ENCODE data around the gene NGLY1. TPM values are rescaled to one million over a fixed set of nuclear protein-coding genes. Genes with fewer than 3 reads are reported as not detected.

The NGLY1 gene, protein sequence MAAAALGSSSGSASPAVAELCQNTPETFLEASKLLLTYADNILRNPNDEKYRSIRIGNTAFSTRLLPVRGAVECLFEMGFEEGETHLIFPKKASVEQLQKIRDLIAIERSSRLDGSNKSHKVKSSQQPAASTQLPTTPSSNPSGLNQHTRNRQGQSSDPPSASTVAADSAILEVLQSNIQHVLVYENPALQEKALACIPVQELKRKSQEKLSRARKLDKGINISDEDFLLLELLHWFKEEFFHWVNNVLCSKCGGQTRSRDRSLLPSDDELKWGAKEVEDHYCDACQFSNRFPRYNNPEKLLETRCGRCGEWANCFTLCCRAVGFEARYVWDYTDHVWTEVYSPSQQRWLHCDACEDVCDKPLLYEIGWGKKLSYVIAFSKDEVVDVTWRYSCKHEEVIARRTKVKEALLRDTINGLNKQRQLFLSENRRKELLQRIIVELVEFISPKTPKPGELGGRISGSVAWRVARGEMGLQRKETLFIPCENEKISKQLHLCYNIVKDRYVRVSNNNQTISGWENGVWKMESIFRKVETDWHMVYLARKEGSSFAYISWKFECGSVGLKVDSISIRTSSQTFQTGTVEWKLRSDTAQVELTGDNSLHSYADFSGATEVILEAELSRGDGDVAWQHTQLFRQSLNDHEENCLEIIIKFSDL
- polyA plus RNA-seq (ENCODE audit: insufficient read length): 36.4 TPM

DNA sequence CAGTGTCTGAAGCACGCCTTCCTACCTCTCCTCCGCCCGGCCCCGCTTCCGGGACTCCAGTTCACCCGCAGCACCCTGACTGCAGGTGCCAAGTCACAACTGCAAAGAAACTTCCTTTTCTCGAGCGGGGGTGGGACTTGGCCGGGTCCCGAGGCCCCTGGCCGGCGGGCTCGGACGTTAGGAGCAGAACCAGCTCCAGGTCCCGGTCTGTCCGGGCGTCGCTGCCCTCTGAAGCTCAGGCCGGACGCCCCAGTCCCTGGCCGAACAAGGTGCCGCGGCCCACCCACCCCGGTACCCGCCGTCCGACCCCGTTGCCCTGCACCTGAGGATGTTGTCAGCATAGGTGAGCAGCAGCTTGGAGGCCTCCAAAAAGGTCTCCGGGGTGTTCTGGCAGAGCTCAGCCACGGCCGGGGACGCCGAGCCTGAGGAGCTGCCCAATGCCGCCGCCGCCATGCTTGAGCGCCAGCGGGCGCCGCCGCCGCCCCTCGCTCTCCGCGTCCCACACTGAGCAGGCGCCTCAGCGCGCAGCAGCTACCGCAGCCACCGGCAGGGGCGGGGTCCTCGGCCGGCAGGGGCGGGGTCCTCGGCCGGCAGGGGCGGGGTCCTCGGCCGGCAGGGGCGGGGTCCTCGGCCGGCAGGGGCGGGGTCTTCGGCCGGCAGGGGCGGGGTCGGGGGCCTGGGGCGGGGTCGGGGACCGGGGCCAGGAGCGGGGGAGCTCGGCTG is at the start of gene NGLY1:
NGLY1 (minus strand) TSS at position 506 of the 723 bp plus-strand sequence; CDS start at position 453, 53 bp downstream.
- peak; percentile 84 for DNase-seq

DNA sequence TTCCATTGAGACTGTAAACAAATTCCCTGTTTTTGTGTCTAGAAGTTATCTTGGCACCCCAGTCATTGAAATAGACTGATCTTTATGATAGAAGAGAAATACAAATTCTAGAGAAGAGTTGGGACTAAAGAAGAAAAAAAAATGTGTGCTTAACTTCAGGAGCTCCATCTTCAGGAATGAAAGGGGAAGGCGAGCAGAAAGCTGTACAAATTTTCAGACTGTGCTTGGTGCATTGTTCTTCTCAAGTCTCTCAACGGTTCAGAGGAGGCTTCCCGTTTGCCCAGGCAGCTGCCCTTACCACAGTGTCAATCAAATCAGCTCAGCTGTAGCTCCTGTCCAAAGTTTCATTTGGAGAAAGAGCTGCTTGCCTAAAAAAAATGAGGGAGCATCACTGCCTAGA is 48.3 kb upstream of the NGLY1 start:
- no peak for DNase-seq

DNA sequence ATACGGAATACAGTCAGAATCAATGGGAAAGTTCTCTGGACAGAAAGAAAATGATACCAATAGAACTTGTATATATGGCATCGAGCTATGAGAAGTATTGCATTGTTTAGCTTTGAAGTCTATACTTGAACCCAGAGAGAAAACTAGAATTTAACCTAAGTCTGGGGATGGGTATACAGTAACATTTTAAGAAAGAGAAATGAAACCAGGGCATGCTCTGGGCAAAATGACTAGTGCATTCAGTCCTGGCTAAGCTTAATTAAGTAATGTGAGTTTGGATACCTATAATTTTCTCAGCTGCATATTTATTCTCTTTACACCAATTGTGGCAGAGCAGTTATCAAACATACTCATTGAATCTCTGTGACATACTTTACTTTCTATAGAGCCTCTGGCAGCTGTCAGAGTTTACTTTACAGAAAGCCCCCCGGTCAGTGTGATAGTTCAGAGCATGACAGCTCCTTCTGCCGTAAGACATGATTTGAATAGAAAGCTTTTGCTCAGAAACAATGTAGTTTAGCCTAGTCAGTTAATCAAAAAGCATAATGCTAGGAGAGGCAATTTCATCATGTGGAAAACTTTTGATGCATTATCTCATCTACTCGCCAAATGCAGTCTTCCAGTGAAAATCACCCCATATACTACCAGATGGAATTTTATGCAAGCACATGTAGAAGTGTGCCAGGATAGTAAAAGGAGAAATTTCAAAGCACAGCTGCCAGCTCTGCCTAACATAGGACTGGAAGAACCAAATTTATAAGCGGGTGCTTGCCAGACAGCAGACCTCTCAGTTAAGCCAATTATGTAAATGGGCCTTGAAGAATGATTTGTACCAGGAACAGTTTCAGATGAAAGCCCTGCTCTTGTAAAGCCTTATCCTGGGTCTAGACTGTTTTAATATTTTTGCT is 47.4 kb upstream of the NGLY1 start:
- peak; percentile 38 for DNase-seq

DNA sequence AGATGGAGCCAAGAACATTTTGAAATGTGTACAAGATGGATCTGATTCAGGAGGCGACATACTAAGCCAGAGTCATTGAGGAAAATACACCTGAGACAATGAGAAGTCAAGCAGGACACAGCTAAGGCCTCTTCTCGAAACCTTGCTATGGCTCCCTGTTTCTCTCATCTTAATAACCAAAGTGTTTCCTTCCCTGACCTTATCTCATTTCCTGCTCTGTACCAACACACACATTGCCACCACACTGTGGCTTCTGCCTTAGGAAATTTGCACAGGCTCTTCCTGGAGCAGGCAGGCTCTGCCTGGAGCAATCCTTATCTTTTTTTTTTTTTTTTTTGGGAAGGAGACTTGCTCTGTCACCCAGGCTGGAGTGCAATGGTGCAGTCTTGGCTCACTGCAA is 43.3 kb upstream of the NGLY1 start:
- DNase-seq: no peak

DNA sequence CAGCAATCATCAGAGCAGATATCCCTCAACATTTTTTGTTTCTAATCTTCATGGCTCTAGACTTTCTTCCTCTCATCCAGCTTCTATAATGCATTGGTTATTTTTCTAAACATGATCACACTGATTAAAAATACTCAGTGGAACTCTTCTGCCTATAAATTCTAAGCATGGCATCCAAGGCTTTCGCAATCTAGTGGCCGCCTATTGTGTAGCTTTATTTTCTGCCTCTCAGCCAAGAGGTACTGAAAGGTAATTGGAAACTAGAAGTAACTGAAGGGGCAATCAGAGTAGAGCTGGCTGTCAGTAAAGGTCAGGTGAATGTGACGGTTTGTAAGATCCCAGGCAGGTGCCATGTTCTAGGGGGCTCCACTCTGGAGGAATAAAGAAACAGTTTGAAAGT is 40.1 kb upstream of the NGLY1 start:
- DNase-seq: no peak

DNA sequence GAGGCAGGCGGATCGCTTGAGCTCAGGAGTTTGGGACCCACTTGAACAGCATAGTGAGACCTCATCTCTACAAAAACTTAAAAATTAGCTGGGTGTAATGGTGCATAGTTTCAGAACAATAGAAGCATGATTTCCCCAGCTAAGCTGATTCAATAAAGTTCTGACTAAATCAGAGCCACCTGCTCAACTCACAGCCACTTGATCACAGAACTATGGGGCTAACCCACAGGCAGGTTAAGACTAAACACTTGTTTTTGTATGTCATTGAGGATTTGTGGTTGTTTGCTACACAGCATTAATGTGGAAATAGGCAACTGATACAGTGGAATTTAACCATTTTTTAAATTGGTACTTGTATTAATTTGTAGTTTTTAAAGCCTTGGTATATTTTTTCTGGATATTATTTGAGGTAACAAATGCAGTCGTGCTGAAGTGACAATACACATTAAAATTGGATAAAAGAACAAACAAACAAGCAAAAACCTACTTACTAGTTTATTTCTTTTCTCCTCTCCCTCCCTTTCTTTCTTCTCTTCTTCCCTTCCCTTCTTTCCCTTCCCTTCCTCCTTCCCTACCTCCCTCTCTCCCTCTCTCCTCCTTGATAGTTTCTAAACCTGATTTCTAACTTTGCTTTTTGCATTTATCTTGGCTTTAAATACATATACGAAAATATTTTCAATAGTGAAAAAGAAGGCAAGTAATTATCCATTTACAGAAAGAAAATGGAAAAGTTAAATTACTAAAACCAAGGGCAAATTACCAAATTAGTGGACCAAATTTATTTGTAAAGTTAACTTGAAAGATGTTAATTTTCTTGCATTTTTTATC is 38.7 kb upstream of the NGLY1 start:
- no peak for DNase-seq

DNA sequence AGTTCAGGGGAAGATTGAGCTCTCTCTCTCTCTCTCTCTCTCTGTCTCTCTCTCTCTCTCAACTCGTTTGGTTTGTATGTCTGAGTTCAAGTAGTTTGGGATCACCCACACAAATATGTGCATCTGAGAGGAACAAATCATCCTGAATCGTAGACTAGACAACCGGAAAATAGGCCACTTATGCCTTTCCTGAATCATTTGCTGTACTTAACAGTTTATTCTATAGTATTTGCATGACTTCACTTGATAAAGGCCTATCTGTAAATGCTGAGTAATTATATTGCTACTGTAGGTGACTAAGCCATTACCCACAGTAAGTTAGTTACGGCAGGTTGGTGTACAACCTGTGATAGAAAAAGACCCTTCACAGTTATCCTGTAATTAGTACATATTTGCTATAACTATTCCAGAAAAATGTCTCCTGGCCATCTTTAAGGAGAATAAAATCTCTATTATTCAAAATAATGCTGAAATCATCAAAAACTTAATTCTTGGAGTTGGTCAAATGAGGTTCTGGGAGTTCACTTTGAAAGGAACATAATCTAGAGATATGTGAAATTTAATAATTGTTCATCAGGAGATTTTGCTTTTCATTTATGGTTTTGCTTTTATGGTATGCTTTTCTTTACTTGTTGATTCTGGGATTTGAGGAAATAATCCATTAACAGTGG is 37.7 kb upstream of the NGLY1 start:
- no peak for DNase-seq

DNA sequence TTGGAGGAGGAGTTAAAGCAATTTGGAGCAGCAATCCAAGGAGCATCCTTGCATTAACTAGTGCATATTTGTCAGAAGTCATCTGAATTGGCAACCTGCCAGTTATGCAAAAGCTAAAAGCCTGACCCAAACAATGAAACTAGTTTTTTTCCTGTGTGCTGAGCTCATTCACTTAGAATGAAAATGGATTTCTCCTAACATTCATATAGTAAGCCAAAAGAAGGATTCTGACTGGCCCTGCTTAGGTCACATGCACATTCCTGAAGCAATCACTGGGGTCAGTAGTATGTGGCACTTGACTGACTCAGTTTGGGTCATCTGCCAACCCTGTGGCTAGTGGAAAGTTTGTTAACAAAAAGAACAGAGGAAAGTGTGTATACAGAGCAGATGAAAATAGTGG is 37.1 kb upstream of the NGLY1 start:
- no peak for DNase-seq

DNA sequence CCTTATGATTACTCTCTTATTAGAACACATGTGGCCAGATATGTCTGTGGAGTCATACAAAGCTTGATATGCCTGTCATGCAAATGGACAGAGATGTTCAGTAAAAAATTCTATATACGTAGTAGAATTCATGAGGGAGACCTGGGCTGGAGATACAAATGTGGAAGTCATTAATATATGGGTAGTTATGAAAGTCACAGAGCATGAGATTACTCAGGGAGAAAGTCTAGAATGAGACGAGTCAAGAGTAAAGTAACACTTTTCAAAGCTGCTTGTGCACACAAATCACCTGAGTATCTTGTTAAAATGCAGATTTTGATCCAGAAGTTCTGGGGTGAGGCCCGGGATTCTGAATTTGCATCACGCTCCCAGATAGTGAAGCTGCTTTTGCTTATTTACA is 35.1 kb upstream of the NGLY1 start:
- no peak for DNase-seq

DNA sequence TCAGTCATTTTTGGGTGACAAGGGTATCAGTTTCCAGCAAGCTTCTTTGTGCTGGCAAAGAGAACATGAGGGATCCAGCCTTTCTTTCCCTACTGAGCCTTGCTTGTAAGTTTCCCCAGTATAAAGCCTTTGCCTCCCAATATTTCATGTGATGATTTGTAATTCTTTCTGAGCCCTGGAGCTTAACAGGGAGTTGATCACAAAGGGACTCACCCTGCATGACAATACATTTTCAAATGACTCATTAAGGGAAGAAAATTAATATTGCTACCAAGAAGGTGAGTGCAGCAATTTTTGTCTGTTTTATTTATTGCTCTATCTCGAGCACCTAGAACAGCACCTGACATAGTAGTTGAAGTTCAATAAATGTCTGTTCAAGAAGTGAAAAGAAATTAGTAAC is 34.4 kb upstream of the NGLY1 start:
- DNase-seq: no peak

DNA sequence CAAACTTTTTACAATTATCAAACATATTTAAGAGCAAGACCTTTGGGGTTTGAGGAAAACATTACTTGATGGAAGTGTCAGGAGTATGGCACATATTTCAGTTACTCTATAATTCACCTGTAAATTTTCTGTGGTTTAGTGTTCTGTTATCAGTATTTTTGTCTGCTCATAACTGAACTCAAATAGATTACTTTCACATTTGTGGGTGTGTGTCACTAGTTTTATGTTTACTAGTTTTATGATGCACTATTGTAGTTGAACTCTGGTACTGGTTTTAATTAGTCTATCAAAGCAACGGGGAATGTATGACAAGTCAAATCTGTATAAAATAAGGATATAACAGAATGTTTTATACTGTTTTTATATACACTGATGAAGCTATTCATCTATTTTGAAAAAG is 33.9 kb upstream of the NGLY1 start:
- DNase-seq: no peak

DNA sequence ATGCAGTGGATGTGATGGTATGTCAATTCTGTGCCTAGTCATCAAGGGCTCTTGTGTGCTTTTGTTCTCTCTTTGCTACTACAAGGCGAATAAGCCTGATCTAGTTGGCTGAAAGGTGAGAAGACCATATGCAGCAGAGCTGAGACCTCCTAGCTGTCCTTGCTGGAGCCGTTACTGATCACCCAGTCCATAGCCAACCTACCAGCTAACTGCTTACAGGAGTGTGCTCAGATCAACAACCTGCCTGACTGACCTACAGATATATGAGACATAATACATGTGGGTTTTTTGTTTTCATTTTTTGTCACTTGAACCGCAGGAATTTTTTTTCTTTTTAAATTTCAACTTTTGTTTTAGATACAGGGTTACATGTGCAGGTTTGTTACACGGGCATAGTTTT is 29.4 kb upstream of the NGLY1 start:
- DNase-seq: no peak

DNA sequence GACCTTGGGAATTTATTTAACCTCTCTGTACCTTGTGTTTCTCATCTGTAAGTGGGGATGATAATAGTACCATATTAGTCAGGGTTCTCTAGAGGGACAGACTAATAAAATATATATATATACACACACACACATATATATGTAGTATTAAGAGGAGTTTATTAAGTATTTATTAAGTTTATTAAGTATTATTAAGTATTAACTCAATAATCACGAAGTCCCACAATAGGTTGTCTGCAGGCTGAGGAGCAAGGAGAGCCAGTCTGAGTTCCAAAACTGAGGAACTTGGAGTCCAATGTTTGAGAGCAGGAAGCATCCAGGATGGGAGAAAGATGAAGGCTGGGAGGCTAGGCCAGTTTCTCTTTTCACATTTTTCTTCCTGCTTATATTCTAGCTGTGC is 21.4 kb upstream of the NGLY1 start:
- DNase-seq: no peak

DNA sequence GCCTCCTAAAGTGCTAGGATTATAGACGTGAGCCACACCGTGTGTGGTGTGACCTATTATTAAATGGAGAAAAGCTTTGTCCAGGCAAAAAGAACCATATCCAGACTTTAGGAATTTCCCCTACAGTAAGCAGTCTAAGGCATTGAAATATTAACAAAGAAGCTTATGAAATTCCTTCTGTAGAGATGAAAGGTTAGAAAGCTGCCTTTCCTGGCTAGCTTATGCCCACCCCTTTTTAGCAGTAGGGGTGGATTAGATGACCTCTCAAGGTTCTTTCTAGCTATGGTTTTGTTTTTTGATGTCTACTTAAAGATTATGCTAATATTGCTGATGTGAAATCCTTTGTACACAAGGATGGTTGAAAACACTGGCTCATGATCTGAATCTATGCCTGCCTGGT is 20.6 kb upstream of the NGLY1 start:
- no peak for DNase-seq

DNA sequence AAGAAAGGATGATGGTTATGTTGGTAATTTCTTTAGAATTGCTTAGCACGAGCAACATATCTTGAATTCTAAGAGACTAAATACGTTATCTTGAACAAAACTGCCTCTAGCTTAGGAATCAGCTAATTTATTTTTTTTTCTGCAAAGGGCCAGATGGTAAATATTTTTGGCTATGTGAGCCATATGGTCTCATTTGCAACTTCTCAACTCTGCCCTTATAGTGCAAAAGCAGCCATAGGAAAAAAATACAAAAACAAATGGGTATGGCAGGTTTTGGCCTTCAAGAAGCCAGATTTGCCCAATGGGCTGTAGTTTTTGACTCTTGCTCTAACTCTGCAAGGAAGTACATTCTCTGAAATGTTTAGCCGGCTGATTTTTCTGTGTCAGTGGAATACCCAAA is 18.5 kb upstream of the NGLY1 start:
- DNase-seq: no peak

DNA sequence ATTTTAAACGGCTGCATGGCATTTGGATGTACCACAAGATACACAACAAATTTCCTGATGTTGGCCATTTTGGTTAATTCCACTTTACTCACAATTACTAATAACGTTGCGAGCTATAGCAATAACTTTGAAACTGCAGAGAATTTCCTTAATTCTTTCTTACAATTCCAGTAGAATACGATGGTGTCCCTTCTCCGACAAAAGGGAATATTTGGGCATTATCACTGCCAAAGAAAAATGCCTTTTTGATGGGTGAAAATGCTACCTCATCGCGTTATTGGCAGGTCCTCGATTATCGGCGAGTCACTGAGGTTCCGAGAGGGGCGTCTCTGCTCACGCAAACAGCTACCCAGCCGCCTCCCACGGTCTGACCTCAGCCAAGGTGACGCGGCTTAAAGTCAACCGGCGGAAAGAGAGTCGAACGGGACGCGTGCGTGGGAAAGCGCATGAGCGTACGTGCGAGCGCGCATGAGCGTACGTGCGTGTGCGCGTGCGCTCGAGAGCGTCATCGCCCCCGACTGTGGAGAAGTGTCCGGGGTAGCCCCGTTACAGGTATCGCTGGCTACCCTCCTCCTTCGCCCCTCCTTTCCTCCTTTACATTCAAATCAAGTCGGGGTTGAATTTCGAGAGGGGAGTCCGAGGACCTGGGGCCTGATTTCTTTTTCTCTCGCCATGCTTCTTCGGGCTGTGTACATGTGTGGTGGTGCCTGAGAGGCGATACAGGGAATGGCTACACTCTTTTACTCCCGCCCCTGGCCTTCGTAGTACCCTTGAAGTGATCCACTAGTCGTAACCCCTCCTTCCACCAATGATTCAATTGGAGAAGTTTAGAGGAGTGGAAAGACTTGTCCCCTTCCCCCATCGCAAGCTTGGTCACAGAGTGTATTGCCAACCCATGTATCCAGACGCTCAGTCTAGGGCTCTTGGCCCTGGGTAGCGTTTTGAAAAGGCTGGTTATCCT is 6.6 kb upstream of the NGLY1 start, which contains the start of gene OXSM:
OXSM (plus strand) TSS at position 495 of the 961 bp plus-strand sequence. CDS start 931 bp downstream, outside the sequence.
- DNase-seq: peak; percentile 92

DNA sequence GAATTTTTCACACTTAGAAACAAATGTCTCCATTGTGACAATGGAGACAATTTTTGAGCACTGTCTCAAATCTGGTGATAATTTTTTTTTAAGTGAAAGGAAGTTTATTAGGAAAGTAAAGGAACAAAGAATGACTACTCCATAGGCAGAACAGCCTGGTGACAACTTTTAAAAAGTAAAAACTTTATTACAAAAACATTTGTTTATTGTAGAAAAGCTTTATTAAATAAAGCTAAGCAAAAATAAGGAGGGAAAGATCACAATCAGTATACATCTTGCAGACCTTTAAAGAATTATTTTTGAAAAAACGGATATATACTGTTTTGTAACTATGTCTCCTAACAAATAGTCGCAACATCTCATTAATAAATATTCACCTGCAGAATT is 6.0 kb upstream of the NGLY1 start:
- no peak for DNase-seq

DNA sequence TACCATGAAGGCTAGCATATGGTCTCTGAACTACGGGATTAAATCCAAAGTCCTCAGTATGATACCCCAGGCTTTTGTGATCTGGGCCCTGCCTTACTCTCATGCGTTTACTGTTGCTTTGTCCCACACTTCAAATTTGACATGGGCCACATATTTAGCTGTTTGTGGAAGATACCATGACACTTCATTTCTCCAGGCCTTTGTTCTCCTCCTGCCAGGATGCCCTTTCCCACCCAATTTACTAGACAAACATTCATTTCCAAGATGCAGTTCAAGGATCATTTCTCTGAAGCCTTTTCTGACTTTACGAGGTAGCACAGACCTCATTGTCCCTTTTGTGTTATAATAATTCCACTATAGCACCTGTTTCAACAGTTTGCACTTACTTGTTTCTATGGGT is 4.4 kb upstream of the NGLY1 start:
- DNase-seq: no peak

DNA sequence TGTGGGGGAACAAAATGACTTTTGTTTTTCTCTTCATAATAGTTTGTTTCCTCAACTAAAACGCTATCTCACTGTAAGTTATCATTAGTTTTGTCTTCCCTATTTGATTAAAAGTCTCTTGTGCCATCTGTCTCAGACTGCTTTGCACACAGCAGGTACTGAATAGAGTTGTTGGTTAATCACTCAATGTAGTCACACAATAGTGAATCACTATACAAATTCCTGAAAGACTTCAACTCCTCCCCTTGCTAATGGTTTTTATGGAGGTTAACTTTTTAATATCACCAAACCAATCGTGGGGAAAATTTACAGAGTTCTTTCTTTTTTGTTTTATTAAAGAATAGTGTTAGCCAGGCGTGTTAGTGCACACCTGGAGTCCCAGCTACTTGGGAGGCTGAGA is 2.6 kb upstream of the NGLY1 start:
- DNase-seq: no peak

DNA sequence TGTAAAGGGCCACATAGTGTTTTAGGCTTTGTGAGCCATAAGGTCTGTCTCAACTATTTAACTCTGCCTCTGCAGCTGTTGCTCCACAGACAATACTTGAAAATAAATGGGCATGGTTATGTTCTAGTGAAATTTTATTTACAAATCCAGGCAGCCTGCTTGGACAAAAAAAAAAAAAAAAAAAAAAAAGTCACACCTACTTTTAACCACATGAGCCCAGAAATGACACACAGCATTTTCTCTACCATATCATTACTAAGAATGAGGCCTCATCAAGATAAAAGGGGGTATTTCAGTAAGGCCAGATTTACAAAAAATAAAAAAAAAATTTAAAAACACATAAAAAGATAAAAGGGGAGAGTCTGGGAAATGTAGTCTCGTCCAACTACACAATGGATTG is 1.7 kb upstream of the NGLY1 start:
- DNase-seq: no peak

Data from hindlimb muscle (tissue), 1 donor.